ENCODE data around the gene GLYAT.
"Not testable (repeated sequence)": the region's sequence is repeated elsewhere in the genome, so short reads cannot be mapped to it uniquely, and the experiment has no call there.

The GLYAT gene

DNA sequence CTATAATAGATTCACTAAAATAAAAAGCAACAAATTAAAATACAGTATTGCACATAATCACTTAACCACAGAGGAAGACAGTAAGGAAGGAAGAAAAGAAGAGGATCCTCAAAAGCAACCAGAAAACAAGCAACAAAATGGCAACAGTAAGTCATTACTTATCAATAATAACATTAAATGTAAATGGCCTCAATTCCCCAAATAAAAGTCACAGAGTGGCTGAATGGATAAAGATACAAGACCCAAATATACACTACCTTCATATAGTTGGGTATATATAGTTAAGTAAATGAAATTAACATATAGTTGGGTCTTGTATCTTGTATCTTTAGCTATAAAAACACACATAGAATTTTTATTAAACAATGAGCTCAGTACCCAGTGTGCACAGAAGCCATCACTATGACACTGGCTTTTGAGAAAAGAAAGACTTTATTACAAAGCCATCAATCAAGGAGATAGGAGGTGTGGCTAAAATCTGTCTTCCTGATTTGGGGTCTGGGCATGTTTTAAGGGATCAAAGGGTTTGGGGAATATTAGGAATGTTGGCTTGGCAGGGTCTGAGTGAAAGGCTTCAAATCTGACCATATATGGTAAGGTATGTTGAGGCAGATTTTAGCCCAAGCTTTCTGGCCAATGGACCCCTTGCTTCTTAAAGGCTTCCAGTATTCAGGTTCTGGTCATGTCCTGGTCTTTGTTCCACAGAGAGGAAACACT, 13.4 kb upstream of the GLYAT start:
- FAIRE-seq (no peak), DNase-seq (ENCODE audit: extremely low spot score, insufficient read length, low read depth) (no peak)

DNA sequence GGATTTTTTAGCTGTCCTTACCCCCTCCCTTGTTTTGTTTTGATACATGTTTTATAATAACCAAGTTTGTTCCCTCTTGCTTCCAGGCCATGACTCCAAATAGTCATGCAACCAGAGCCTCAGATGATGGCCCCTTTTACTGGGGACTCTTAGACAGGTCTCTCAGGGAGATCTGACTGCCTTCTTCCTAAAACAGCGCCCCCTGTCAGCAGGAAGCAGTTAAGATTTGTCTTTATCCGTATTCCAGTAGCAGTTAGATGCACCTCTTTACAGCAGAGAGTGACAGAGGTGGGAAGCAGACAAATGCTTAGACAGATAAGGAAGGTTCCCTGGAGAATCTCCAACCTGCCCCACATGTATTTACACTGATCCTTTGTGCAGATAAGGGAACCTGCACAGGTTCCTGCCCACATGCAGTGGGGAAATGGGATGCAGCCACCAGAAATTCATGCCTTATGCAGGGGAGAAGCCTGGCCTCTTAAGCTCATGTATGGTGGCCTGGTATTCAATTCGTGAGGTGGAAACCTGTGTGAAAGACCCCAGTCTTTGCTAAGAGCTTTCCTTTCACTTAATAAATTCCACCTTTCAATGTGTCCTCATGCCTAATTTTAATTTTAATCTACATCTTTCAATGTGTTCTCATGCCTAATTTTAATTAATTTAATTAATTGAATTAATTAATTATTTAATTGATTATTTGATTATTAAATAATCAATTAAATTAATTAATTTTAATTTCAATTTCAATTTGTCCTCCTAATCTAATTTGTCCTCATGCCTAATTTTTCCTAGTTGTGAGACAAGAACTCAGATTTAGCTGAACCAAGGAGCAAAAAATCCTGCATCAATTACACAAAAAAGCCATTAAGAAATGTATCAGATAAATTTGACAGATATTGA, 11.5 kb upstream of the GLYAT start:
- FAIRE-seq = no peak
- no peak for DNase-seq (ENCODE audit: extremely low spot score, insufficient read length, low read depth)

DNA sequence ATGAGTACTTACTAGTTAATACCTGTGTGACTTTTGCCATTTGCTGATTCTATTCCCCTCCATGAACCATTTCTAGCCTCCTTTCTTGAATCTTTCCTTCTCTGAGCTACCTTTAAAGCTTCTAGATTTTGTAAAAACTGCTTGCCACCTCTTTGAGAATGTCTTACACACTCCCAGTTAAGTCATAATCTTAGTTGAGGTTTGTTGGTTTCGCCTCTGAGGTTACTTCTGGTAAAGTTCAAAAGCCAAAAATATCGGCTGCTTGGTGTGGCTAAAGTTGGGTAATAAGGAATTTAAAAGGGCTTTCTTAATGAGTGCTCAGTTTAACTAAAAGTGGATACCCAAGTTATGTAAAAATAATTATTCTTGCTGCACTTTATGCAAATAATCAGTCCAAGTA, 10.4 kb upstream of the GLYAT start:
- DNase-seq (ENCODE audit: extremely low spot score, insufficient read length, low read depth) = no peak
- no peak for FAIRE-seq

DNA sequence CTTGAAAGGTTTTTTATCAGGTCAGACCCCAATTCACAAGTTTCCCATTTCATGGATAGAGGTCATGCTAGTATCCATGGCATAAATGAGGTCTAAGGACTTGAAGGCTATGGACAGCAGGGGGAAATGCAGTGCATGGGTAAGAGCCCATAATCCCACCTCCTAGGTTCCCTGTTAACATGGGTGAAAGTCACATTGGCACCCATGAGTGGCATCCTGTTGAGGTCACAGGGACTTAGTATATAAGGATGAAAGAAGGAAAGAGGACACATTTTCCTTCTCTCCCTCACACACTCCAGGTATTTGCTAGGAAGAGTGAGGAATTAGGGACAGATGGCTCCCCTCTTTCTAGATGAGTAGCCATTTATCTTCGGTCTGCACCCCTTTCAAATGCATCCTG, 9.4 kb upstream of the GLYAT start:
- DNase-seq (ENCODE audit: extremely low spot score, insufficient read length, low read depth) (no peak), FAIRE-seq (no peak)

DNA sequence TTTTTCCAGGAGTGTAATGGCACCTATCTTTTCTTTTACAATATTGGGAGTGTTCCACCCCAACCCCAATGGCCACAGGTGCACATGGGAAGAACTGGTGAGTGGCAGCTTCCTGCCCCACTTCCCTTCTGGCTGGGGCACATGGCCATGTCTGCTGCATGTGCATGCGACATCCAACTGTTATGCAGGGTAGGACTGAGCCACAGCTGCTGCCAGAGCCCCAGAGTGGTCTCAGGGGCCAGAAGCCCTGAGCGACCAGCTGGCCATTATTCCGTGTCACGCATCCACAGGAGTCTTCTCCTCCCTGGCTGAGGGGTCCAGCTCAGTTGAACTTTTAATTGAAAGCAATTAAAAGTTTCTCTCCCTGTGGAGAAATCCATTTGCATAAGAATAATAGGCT, 8.7 kb upstream of the GLYAT start:
- no peak for FAIRE-seq
- no peak for DNase-seq (ENCODE audit: extremely low spot score, insufficient read length, low read depth)

DNA sequence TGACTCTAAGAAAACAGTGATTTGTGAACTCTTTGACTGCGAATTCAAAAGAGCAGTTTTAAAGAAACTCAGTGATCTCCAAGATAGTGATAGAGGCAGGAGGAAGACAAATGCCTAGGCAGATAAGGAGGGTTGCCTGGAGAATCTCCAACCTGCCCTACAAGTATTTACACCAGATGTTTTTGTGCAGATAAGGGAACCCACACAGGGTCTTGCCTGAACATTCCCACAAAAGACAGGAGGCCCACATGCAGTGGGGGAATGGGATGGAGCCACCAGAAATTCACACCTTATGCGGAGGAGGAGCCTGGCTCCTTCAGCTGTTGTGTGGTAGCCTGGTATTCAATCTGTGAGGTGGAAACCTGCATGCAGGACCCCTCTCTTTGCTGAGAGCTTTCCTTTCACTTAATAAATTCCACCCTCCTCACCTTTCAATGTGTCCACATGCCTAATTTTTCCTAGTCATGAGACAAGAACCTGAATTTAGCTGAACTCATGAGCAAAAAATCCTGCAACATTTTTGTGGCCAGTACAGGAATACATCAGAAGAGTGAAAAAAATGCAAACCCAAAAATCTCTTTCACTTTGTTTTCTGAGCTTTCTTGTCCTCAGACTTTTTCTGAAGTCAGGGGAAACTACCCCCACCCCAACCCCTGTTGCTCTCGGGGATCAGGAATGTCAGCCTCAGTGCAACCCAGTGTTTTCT, 8.1 kb upstream of the GLYAT start:
- no peak for DNase-seq (ENCODE audit: extremely low spot score, insufficient read length, low read depth)
- FAIRE-seq = no peak

DNA sequence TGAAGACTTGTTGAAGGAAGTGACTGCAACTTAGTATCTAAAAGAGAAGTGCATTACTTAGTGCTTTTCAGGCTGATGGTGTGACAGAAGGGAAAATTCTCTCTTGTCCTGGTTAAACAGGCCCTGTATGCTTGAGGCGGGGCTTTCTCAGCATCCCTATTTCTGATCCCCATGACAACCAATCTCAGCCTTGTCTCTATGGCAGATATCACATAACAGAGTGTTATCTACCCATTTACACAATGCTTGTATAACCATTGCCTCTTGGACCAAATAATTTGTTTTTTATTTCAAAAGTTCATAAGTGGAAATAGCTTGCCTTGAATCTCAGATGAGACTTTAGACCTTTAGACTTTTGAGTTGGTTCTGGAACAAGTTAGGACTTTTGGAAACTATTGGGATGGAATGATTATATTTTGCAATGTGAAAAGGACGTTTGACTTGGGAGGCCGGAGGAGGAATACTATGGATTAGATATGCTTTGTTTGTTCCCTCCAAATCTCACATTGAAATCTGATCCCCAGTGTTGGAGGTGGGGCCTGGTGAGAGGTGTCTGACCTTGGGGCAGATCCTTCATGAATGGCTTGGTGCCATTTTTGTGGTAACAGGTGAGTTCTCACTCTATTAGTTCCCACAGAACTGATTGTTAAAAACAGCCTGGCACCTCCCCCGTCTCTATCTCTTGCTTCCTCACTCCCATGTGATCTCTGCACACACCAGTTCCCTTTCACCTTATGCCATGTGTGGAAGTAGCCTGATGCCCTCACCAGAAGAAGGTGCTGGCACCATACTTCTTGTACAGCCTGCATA, 3.1 kb upstream of the GLYAT start:
- no peak for FAIRE-seq

DNA sequence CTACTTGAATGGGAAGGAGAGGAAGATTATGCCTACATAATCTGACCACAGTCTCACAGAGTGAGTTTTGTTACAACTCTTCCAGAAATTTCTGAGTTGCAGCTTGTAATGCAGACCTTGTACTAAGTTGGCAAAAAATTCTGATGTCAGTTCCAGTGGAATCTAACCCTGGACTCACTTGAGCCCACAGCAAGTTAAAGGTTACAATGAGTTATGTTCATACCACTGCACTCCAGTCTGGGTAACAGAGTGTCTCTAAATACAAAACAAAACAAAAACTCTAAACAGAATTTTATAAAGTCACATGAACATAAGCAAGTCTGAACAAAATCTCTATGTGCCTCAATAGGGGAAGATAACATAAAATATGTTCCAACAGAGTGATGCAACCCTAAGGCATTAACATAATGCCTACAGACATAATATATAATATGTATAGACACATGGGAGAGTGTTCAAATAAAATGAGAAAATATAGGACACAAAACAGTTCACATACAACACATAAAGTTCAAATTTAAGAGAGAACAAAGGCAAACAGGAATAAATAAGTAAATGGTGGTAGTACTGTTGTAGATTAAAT, 1.1 kb downstream of the GLYAT start:
- DNase-seq (ENCODE audit: extremely low spot score, insufficient read length, low read depth) (no peak), FAIRE-seq (no peak)

More for the DNA sequence above, 3.1 kb upstream of the GLYAT start:
- DNase-seq (ENCODE audit: extremely low spot score, insufficient read length, low read depth) = no peak

DNA sequence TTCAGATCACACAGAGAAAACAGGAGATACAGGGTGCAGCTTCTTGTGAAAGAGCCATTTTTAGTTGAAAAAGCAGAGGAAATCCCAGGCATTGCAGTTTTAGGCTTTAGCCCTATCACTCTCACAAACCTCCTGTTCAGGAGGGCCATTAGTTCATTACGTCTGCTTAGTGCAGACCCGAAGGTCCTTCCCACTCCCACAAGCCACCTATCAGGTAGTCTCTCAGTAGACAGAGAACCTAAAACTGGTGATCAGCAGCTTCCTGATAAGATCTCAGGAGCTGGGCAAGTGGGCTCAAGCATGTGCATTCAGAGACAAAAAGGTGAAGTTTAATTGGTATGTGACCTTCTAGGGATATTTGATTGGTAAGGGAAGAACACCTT, 4.3 kb downstream of the GLYAT start:
- DNase-seq (ENCODE audit: extremely low spot score, insufficient read length, low read depth) (no peak), FAIRE-seq (no peak)

DNA sequence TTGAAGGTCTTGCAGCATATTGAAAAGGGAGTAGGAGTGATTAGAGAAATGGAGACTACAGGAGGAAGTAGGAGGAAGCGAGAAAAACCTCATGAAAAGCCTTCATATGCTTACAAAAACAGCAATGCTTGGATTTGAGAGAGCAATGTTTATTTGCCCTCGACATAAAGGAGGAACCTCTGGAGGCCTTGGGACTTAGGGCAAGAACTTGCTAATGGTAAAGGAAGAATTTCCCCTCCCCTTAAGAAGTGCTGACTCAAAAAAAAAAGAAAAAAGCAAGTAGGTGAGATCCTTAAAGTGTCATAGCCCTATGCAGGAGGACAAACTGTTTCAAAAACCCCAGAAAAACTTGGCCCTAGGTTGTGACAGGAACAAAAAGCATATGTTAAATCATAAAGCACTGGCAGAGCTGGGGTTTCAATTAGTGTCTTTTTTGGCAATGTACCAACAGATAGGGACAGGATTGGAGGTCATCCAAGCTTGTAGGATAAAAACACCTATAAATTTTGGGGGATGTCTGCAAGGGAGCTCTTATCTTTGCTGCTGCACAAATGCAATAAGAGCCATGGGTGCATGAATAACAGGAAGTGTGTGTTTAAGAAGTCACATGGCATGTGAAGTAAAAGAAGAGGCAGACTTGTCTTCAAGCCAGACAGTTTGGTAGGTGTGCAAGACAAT, 4.9 kb downstream of the GLYAT start:
- FAIRE-seq (no peak), DNase-seq (ENCODE audit: extremely low spot score, insufficient read length, low read depth) (no peak)

DNA sequence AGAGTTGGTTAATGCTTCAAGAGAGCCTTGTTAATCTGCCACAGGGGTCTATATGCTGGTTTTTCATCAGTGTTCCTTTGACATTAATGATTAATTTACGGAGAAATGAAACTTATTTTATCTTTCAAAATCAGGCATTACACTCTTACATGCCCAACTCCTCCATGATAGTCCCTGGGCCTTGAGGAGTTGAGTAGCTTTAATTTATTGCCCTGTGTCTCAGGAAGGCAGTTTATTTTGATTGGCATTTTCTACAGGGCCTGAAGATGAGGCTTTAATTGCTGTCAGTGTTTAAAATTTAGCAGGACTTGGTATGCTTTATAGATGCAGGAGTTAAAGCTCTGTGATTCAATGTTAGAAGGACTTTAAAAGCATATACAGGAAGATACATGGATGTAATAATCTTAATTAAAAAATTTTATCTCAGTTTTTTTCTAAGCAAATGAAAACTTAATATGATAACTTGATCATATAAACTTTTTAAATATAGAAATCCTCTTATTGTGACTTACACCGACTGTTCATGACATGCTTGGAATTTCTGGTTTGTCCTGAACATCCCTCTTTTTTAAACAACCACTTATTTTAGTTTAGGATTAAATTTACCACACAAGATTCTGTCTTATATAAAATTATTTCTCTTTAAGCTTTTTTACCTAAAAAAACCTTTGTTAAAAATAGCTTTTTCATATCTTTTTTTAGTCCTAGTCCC, 12.2 kb downstream of the GLYAT start:
- no peak for FAIRE-seq
- no peak for DNase-seq (ENCODE audit: extremely low spot score, insufficient read length, low read depth)

DNA sequence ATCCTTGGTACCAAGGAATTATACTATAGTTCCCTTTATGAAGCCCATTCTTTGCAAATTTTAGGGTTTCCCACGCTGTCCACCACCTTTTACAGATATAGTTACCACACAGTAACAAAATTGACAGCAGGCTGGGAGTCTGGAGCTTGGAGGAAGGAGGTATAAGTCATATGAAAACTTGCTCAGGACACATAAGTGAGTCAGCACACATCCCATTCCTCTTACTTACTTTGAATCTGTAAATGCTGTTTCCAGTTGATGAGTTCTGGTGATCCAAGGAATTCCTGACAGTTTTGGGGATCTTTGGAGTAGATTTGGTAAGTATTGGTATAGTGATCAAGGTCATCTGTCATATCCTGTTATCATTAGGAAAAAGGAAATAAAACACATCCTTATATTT, 19.2 kb downstream of the GLYAT start:
- FAIRE-seq (no peak), DNase-seq (ENCODE audit: extremely low spot score, insufficient read length, low read depth) (no peak)

DNA sequence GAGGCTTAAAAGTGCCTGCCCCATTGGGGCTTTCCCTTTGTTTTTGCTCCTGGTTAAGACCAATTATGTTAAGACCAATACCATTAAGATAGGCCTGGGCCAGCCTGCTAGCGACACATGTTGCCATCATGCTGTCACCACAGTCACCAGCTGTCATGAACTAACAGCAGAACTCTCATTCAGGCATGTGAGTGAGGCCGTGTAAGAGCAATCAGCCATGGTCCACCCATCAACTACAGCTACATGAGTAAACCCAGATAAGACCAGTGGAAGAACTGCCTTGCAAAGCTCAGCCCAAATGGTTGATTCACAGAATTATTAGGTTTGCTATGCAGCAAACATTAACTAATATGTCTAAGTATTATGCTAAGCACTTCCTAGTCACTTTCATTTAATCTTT, 19.9 kb downstream of the GLYAT start:
- FAIRE-seq = no peak

DNA sequence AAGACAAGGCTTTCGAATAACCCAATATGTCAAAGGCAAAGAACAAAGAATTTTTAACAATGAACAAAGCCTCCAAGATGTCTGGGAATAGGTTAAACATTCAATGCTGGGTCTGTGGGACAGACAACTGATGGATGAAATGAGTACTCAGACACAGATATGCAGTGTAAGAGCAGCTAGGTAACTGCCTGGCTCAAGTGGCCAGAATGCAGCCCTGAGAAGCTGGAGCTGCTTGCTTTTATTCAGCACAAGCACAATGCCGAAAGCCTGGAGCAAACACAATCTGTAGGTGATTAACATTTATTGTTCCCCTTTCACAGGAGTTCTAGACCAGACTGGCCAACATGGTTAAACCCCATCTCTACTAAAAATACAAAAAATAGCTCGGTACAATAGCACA, 24.0 kb downstream of the GLYAT start:
- DNase-seq (ENCODE audit: extremely low spot score, insufficient read length, low read depth) (no peak), FAIRE-seq (no peak)

More for the DNA sequence above, 19.9 kb downstream of the GLYAT start:
- DNase-seq (ENCODE audit: extremely low spot score, insufficient read length, low read depth) = no peak

DNA sequence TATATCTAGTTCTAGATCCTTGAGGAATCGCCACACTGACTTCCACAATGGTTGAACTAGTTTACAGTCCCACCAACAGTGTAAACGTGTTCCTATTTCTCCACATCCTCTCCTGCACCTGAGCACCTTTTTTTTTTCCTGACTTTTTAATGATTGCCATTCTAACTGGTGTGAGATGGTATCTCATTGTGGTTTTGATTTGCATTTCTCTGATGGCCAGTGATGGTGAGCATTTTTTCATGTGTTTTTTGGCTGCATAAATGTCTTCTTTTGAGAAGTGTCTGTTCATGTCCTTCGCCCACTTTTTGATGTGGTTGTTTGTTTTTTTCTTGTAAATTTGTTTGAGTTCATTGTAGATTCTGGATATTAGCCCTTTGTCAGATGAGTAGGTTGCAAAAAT, 34.9 kb downstream of the GLYAT start:
- not testable (repeated sequence) for DNase-seq (ENCODE audit: extremely low spot score, insufficient read length, low read depth); FAIRE-seq

DNA sequence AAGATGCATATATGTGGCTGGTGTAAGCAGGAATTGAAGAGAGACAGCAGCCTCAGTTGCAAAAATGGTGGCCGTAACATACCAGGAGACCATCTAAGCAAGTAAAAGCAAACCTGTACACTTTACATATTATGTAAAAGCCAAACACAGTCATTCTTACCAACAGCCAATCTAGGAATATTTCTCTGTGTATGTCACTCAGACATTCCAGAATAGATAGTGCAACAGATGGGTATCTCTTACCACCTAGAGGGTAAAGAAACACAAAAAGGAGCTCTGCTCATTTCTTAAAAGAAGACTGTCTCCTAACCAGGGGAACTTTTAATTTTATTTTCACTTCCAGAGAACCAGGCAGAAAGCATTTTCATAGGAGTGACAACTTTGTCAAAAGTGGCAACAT, 38.7 kb downstream of the GLYAT start:
- no peak for FAIRE-seq
- no peak for DNase-seq (ENCODE audit: extremely low spot score, insufficient read length, low read depth)

DNA sequence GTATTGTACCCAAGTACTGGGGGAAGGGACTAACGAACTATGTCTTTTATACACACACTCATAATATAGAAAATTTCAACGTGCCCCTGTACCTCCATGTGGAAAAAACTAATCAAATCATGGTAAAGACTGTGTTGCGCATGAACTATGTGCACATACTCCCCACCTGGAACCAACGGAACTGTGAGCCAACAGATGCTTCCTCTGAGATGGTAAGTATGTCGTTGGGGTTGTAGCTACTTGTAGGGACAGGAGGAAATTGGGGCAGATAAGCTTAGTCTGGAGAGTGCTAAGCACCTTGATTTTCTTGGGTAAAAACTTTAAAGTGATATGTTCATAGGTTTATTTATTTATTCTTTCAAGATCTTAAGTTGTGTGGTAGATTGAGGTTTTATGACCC, 40.1 kb downstream of the GLYAT start:
- DNase-seq (ENCODE audit: extremely low spot score, insufficient read length, low read depth) = no peak
- FAIRE-seq = no peak

DNA sequence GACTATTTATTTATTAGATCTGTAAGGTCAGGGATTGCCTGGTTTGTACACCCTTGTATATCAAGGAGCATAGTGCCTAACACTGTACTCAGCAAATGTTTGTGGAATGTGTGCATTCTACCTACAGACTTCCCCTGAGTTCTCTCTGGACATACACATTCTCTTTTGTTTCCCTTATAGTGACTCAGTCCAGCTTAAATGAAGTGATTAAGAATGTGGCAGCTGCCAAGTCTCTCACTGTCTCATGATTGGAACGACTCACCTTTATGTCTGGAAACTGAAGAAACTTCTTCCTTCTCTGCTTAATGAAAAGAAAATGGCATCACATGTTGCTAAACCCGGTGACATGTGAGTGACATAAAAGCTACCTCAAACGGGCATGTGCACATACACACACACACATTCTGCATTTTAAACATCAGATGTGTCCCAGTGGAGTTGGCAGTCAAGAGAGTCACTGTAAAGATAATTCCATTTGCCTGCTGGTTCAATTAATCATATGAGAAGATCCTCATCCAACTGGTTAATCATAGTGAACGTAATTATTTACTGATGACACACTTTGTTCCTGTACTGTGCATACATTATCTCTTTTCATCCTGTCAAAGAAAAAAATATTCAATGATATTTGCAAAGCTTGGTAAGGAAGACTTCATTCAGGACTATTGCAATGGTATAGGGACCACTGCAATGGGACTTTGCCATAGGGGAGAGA, 42.8 kb downstream of the GLYAT start:
- FAIRE-seq = no peak
- DNase-seq (ENCODE audit: extremely low spot score, insufficient read length, low read depth) = no peak
